HG02970 (cell line): ENCODE data around the gene ZP2.
"Not testable (repeated sequence)": the region's sequence is repeated elsewhere in the genome, so short reads cannot be mapped to it uniquely, and the experiment has no call there.

Experiments used
- ATAC-seq: cut with Tn5 transposase; IDR thresholded peaks from one replicate; pipeline ENCODE4 v1.9.1; 2021; ENCODE audit warnings: mild to moderate bottlenecking, moderate library complexity, moderate number of reproducible peaks; ENCODE audit not compliant: unreplicated experiment, low FRiP score

The ZP2 gene

GRCh38 chr16:21211486-21211885, at the start of gene ZP2:
Gene ZP2 (minus strand): TSS chr16:21211574. CDS start chr16:21211547, 27 bp downstream.
- no peak for ATAC-seq

GRCh38 chr16:21257284-21257683, 45.9 kb upstream of the ZP2 start:
- no peak for ATAC-seq

- no peak for ATAC-seq
Observed at GRCh38 chr16:21256636-21257035, 45.3 kb upstream of the ZP2 start.

GRCh38 chr16:21253470-21253869, 42.1 kb upstream of the ZP2 start:
- no peak for ATAC-seq

- ATAC-seq: no peak
Observed at GRCh38 chr16:21250072-21250923, 38.9 kb upstream of the ZP2 start.

- not testable (repeated sequence) for ATAC-seq
Observed at GRCh38 chr16:21248179-21248578, 36.8 kb upstream of the ZP2 start.

GRCh38 chr16:21244518-21245215, 33.3 kb upstream of the ZP2 start:
- ATAC-seq: no peak

GRCh38 chr16:21242756-21243155, 31.4 kb upstream of the ZP2 start:
- no peak for ATAC-seq

- ATAC-seq: no peak
Observed at GRCh38 chr16:21239646-21240045, 28.3 kb upstream of the ZP2 start.

- ATAC-seq: no peak
Observed at GRCh38 chr16:21236831-21237230, 25.5 kb upstream of the ZP2 start.

GRCh38 chr16:21235199-21235585, 23.8 kb upstream of the ZP2 start:
- no peak for ATAC-seq

GRCh38 chr16:21233521-21234150, 22.3 kb upstream of the ZP2 start, which contains the start of gene ANKS4B:
Gene ANKS4B (plus strand): TSS chr16:21233699. CDS start chr16:21233738, 39 bp downstream.
- ATAC-seq: no peak

- ATAC-seq: no peak
Observed at GRCh38 chr16:21233045-21233520, 21.7 kb upstream of the ZP2 start.

GRCh38 chr16:21228361-21228872, 17.0 kb upstream of the ZP2 start:
- no peak for ATAC-seq

- no peak for ATAC-seq
Observed at GRCh38 chr16:21227866-21228265, 16.5 kb upstream of the ZP2 start.

GRCh38 chr16:21226749-21227148, 15.4 kb upstream of the ZP2 start:
- no peak for ATAC-seq

GRCh38 chr16:21224800-21225199, 13.4 kb upstream of the ZP2 start:
- ATAC-seq: no peak

- ATAC-seq: no peak
Observed at GRCh38 chr16:21223787-21224186, 12.4 kb upstream of the ZP2 start.

GRCh38 chr16:21222495-21223337, 11.3 kb upstream of the ZP2 start:
- ATAC-seq: no peak

GRCh38 chr16:21219551-21219950, 8.2 kb upstream of the ZP2 start:
- ATAC-seq: no peak
